ENCODE data around the gene LPP.
"Not testable (repeated sequence)": the region's sequence is repeated elsewhere in the genome, so short reads cannot be mapped to it uniquely, and the experiment has no call there.

LPP gene

GRCh38 chr3:188416041-188416440, 262.1 kb downstream of the LPP start:
- no peak for DNase-seq

DNA sequence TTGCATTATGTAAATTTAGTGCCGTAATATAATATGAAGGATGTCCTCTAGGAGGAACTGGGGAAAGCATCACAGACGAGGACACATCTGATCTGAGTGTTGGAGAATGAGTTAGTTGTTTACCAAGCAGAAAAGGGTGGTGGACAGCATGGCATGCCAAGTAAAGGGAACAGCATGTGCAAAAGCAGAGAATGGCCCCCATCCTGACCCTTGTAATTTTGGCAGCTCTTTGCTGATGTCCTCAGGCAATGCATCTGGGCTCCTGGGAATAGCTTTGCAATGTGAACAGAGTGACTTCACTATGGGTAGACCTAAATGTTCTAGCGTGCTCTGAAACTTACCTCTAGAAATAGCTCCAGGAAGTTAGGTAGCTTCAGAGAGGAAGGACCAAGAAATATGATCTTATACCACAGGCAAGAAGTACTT, 263.3 kb downstream of the LPP start:
- no peak for DNase-seq

DNA sequence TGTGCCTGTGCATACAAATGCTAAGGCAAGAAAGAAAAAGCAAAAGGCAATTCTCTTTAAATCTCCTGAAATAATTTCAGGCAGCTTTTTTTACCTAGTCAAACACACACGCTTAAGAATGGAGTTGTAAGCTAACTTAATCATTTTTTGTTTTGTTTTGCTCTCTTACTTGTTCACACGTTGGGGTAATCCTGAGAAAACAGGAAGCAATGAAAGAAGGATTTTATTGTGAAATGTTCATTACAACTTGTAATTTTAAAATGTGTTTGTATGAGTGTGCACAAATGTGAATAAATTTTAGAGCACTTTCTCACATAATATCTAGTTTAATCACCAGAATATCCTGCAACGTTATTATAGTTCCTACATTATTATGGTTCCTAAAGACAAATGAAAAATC, 263.8 kb downstream of the LPP start:
- DNase-seq = no peak

DNA sequence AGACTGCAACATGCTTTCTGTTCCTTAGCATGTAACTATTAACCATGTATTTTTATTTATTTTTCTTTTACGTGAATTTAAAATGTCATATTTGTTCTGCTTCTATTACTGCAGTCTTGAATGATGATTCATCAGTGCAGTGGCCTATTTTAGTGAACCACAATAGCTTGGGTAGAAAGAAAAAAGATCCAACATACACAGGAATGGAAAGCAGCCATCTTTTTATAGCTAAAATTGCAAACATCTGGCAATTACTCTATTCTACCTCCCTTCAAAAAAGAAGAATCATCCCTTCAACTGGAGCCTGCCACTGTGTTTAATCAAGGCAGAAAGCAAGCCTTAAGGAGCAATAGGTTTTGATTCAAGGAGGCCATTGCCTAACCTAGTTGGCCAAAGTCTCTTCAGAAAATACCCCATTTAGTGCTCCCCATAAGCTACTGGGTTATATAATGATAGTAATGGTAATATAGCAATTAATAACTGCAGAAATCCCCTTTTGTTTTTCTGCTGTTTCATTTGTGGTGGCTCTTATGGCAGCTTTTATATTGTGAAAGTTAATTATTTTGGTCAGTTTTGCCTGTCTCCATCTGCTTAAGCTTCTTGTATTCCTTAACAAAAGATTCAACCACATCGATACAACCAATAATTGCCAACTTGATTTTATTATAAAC, 267.3 kb downstream of the LPP start:
- DNase-seq = no peak

GRCh38 chr3:188421836-188422540, 268.0 kb downstream of the LPP start:
- DNase-seq = no peak

DNA sequence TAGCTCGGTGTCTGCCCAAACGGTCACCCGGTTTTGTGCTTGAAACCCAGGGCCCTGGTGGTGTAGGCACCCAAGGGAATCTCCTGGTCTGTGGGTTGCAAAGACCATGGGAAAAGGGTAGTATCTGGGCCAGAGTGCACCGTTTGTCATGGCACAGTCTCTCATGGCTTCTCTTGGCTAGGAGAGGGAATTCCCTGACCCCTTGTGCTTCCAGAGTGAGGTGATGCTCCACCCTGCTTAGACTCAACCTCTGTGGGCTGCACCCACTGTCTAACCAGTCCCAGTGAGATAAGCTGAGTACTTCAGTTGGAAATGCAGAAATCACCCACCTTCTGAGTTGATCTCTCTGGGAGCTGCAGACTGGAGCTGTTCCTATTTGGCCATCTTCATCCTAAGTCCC, 274.0 kb downstream of the LPP start:
- DNase-seq = not testable (repeated sequence)

DNA sequence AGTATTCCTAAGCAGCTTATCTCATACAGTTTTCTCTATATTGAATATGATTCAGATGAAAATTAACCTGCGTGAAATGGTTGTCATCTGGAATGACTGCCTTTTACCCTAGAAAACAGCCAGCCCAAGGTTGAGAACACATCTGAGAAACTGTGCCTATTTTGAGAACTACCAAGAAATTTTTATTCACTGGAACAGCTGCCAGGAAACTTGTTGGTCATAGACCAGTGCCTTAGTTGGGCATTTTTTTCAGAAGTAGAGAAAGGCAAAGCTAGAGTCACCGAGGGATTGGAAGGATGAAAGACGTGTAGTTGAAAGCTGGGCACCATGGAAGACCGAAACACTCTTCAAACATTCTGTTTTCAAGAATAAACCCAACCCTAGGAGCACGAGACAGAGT, 277.1 kb downstream of the LPP start:
- DNase-seq = no peak

GRCh38 chr3:188431553-188431952, 277.6 kb downstream of the LPP start:
- no peak for DNase-seq

DNA sequence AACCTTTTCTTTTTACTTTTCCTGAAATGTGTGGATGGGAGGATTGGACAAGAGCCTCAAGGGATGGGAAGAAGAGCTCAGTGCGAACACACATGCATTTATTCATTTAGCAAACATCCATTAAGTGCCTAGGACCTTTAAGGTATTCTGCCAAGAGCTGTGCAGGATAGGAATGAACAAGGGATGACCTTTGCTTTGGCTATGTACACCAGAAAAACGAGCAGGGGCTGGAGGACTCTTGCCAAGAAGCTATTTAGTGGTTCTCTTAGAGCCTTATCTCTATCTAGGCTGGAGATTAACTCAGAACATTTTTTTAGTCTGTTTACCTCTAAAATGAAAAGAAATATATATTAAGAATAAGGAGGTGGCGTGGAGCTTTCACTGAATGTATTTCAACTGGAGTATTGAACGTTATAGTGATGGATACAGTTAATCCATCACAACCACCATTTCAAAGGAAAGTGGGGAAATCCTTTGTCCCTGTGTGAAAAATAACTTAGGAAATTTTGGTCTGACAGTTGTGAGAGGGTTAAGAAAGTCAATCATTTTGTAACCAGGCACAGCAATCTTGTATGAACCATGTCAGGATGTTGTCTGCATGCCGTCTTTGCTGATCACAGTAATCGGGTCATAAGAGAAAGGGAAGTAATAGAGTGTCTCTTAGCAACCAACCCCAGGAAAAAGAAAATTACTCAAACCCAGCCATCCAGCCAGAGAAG, 279.0 kb downstream of the LPP start:
- DNase-seq = no peak

DNA sequence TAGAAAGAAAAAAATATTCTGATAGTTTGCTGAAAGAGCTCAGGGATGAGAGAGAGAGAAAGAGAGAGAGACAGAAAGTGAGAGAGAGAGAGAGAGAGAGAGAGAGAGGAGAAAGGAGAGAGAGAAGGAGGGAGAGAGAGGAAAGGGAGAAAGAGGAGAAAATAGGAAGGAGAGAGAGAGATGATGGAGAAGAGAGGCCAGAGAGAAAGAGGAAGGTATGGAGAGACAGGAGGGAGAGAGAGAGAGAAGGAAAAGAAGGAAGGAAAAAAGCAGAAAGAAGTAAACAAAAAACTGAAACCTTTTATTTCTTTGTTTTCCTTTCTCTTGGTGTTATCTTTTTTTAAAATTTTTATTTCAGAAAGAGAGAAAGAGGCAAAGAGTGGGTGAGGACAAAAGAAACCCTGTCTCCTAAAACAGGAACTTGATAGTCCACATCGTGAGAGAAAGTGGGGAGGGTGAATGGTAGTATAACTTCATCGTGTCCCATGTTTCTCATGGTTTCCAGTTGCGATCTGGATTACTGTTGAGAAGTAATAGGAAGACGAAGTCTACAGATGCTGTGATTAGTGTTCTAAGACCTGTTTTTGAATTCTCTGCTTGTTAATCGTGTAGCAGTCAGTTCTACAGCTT, 279.7 kb downstream of the LPP start:
- no peak for DNase-seq

GRCh38 chr3:188434594-188434993, 280.6 kb downstream of the LPP start:
- no peak for DNase-seq

DNA sequence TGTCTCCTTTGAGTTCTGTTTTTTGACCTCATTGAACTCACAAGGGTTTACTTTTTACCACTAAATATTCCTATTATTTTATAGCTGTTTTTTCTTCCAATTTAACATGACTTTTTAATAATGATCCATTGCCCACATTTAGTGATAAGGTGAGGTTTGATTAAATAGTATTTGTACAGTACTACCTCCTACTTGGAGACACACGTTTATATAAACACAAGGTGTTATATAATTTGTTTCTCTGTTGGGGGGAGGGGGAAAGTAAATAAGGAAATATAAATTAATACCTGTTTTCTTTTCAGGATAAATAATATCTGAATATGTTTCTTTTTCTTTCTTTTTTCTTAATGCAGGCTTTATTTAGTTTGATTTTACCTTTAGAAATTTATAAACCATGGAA, 281.3 kb downstream of the LPP start:
- no peak for DNase-seq

DNA sequence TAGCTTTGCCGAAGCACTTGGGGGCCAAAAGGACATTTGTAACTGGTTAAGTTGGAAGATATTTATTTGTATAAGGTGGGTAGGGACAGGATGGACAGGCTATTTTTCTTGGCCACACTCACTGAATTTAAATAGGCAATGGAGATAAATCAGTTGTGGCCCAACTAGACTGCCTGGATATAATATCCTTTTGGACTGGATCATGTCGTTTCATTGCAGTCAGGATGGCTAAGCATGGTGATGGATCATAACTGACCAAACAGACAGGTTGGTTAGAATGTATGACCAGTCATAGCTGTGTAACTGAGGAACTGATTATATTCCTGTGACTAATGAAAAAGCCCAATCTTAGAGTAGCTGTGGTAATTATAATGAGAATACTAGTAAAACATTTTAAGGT, 284.0 kb downstream of the LPP start:
- DNase-seq = no peak

GRCh38 chr3:188439080-188439479, 285.1 kb downstream of the LPP start:
- DNase-seq = no peak

DNA sequence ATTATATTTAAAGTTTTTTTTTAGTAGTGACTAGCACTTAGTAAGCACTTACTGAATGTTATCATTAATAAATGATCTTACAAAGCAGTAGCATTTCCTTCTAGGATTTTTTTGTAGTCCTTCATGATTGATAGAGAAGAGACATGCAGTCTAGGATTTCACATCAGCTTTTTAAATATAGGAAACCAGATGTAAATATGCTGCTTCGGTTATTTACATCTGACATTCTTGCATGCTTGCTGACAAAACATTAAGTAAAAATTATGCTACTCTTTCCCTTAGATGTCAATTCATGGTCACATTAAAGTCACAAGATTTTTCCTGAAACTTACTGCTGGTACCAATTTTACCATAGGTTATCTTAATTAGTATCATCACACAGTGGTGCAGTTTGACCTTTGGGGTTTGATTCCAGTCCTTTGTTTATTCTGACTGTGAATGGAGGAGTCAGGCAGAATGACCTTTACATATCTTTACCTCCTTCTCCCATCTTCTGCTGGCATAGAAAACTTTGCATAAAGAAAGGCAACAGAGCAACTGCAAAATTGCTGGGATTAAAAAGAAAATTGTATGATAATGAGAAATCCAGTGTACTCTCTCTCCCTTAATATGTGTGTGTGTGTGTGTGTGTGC, 286.5 kb downstream of the LPP start:
- no peak for DNase-seq

DNA sequence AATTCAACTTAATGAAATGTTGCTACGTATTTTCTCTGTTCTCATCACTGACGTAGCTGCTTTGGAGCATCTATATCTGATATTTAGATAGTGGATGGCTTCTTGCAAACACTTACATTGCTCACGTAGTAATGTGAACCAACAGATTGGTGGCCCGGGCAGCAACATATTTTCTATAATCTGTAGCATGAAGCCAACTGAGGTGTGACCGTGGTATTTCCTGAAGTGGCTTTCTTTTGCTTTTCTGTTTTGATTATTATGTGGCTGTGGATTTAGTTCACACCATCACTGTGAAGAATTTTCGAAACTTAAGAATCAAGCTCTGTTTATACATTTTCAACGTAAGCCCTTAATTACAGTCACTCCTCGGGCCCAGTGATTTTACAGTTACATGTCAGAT, 288.5 kb downstream of the LPP start:
- no peak for DNase-seq

DNA sequence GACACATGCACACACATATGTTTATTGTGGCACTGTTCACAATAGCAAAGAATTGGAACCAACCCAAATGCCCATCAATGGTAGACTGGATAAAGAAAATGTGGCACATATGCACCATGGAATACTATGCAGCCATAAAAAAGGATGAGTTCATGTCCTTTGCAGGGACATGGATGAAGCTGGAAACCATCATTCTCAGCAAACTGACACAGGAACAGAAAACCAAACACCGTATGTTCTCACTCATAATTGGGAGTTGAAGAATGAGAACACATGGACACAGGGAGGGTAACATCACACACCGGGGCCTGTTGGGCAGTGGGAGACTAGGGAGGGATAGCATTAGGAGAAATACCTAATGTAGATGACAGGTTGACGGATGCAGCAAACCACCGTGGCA, 291.2 kb downstream of the LPP start:
- DNase-seq = not testable (repeated sequence)

DNA sequence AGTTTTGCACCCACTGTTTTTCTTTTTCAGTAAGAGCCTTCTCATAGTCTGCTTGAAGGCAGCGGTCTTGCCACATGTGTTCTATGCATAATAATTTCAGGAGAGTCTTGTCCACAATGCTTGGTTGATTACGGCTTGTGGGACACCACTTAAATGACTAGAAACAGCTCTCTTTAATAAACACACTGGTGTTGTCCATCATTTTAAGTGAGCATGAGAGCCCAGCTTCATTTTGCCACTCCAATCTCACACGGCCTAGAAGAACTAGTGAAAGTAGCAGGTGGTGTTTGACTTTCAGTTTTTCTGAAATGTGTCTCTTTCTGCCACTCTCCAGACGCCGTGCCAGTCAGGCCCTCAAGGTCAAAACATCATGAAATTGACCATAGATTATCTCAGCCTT, 292.1 kb downstream of the LPP start:
- DNase-seq = no peak

GRCh38 chr3:188446766-188447165, 292.8 kb downstream of the LPP start:
- DNase-seq = no peak

DNA sequence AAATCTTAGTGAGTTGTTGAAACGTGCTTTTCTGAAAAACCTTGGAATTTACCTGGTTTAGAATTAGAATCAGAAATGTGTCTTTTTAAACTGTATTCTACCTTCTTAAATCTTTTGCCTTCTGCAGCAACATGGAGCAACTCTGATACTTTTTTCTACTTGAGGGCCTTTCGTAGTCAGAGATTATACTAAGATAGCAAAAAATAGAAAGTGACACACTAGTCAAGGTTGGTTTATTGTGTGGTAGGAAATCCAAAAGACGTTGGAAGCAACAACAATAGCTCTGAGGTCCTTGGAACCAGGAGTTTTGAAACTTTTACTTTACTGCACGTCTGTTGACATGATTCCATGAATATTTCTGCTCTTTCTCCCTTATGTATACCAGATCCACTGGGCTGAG, 294.9 kb downstream of the LPP start:
- no peak for DNase-seq

DNA sequence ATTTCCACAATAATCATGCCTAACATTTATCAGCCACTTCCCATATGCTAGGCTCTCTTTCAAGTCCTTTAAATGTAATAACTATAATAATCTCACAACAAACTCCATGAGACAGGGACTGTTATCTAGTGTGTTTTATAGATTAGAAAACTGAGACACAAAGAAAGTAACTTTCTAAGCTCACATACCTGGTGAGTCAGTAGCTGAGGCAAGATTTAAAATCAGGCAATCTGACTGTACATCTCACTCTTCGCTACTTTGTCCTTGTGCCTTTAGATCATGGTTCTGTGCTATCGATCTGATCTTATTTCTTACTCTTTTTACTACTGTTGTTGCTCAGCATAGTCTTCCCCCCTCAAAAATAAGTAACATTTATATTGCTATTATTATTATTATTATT, 295.5 kb downstream of the LPP start:
- no peak for DNase-seq

DNA sequence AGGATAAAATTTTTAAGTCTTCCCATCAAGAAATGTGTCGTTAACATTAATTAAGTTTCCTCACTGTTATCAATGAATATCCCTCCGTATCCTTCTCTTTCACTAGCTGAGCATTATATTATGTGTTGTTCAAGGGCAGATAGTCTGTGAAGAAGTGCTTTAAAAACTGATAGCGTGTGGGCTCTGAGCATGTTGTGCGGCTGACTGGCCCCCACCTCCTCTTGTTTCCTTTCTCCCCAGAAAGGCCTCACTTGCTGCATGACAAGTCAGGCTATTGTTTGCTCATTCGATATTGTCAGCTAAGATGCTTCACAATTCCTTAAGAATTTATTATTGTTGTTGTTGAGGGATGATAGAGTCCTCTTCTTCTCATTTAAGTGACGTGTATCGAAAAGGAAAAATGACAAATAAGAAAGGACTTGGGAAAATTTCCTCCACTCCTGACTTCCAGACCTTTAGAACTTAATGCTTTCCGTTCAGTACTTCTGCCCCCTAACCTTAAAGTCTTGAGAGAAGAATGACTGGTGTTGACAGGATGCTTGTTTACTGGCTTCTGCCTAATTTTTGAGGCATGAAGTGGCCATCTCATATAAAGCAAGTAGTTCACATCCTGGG, 298.3 kb downstream of the LPP start:
- no peak for DNase-seq

Measured in stimulated activated CD4-positive, alpha-beta T cell treated with anti-CD3 and anti-CD28 coated beads, Interleukin-2, amount 100 ng/mL, for 48 hours (primary cell).